ENCODE measurements around the gene TAS1R3. TPM values are rescaled to one million over a fixed set of nuclear protein-coding genes. Genes with fewer than 3 reads are reported as not detected.

The TAS1R3 gene
- total and polyA plus RNA-seq, 12 donors: 0.05 to 0.86 (median 0.56) TPM

DNA sequence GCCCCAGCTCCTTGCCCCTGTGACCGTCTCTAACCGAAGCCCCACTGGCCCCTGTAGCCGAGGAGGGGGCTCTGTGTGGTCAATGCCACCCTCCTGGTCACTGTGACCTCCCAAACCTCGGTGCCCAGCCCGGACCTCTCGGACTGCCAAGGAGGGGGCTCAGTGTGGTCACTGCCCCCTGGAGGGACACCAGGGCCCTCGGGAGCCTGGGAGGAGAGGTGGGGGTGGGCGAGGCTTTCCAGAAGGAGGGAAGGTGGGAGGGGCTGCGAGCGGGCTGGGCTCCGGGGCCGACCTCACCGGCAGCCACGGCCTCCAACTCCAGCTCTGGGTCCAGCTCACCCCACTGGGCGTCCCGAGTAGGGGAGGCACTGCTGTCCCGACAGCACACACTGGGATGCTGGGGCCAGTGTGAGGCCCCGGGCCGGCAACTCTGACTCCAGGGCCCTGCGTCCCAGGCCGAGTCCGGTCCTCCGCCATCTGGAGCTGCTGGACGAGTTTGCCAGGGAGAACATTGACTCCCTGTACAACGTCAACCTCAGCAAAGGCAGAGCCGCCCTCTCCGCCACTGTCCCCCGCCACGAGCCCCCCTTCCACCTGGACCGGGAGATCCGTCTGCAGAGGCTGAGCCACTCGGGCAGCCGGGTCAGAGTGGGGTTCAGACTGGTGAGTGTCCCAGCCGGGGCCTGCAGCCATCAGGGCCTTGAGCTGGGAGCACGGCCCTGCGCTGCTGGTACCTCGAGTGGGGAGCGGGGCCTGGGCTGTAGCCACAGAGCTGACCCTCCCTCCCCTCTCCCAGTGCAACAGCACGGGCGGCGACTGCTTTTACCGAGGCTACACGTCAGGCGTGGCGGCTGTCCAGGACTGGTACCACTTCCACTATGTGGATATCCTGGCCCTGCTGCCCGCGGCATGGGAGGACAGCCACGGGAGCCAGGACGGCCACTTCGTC is 44.5 kb upstream of the TAS1R3 start:
- WGBS, 4 donors: 41 to 64% (median 60%) methylated on average over 9 to 50 of the region's 50 CpGs
- no peaks in the 10 kb centered on the region for H3K9me3 ChIP-seq (replicated peaks in 1 of 3)
- peaks cover under 1 to 8% of the 10 kb centered on the region in 2 donors for H3K4me1 ChIP-seq (replicated peaks in 1 of 2)
- H3K27ac ChIP-seq: no peak overlapping the region
- no peak overlapping the region for H3K4me3 ChIP-seq
- intact Hi-C loops (cut with DNase I): no loop called here
- no peak for TF ChIP-seq POLR2A (IDR thresholded peaks at IDR 0.05)
- TF ChIP-seq, protein P1, sequence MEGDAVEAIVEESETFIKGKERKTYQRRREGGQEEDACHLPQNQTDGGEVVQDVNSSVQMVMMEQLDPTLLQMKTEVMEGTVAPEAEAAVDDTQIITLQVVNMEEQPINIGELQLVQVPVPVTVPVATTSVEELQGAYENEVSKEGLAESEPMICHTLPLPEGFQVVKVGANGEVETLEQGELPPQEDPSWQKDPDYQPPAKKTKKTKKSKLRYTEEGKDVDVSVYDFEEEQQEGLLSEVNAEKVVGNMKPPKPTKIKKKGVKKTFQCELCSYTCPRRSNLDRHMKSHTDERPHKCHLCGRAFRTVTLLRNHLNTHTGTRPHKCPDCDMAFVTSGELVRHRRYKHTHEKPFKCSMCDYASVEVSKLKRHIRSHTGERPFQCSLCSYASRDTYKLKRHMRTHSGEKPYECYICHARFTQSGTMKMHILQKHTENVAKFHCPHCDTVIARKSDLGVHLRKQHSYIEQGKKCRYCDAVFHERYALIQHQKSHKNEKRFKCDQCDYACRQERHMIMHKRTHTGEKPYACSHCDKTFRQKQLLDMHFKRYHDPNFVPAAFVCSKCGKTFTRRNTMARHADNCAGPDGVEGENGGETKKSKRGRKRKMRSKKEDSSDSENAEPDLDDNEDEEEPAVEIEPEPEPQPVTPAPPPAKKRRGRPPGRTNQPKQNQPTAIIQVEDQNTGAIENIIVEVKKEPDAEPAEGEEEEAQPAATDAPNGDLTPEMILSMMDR (IDR thresholded peaks at IDR 0.05): no peak
- H3K36me3 ChIP-seq (replicated peaks in 1 of 2): no peaks in the 10 kb centered on the region
- peaks cover 18% of the 10 kb centered on the region for H3K27me3 ChIP-seq
- DNase-seq: peak in 1 of 7 donors; percentile 5

DNA sequence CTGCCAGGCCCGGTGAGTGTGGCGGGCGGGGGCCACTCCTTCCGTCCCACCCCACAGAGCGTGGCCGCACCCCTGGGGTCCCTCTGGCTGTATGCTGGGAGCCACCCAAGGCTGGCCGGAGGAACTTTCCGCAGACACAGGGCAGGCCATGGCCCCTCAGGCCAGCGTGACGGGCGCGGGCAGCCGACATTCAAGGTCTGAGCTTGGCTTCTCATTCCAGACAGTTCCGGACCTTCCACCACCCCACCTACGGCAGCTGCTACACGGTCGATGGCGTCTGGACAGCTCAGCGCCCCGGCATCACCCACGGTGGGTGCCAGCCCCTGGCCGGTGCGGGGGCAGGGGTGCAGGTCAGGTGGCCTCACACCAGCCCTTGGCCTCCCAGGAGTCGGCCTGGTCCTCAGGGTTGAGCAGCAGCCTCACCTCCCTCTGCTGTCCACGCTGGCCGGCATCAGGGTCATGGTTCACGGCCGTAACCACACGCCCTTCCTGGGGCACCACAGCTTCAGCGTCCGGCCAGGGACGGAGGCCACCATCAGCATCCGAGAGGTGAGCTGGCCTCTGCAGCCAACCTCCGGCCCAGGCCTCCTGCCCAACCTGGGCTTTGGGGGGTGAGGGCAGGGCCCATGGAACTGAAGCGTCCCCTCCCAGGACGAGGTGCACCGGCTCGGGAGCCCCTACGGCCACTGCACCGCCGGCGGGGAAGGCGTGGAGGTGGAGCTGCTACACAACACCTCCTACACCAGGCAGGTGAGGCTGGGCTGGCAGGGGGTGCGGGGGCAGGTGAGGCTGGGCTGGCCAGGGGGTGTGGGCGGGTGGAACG is 43.6 kb upstream of the TAS1R3 start:
- intact Hi-C loops (cut with DNase I): no loop called here
- Histone ChIP-seq H3K4me3 (no peak overlapping the region), H3K36me3 (replicated peaks in 1 of 2) (no peaks in the 10 kb centered on the region), H3K4me1 (replicated peaks in 1 of 2) (no peaks in the 10 kb centered on the region), H3K27ac (no peak overlapping the region), H3K9me3 (replicated peaks in 1 of 3) (no peaks in the 10 kb centered on the region), H3K27me3 (peaks cover 18% of the 10 kb centered on the region)
- 63 to 74% (median 68%) methylated on average over 18 to 46 of the region's 46 CpGs; no CpG with 5 or more reads in 1 of the 4 donors for WGBS, 4 donors
- TF ChIP-seq, protein P1 (IDR thresholded peaks at IDR 0.05): no peak
- no peak for TF ChIP-seq POLR2A (IDR thresholded peaks at IDR 0.05)
- peak in 1 of 7 donors; percentile 6 for DNase-seq

DNA sequence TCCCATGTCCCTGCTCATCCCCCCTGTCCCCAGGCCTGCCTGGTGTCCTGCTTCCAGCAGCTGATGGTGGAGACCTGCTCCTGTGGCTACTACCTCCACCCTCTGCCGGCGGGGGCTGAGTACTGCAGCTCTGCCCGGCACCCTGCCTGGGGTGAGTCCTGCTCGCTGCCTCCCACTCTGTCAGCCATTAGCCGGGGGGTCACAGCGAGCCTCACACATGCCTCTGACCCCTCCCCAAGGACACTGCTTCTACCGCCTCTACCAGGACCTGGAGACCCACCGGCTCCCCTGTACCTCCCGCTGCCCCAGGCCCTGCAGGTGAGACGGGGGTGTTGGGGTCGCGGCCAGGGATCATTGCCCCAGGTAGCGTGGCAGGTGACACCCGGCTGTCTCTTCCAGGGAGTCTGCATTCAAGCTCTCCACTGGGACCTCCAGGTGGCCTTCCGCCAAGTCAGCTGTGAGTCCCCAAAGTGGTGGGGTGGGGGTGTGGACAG is 40.8 kb upstream of the TAS1R3 start:
- WGBS, 4 donors: 48 to 84% (median 69%) methylated on average over 1 to 15 of the region's 15 CpGs
- H3K27me3 ChIP-seq: peaks cover 12% of the 10 kb centered on the region
- H3K4me3 ChIP-seq: no peak overlapping the region
- no peaks in the 10 kb centered on the region for H3K4me1 ChIP-seq (replicated peaks in 1 of 2)
- H3K27ac ChIP-seq: no peak overlapping the region
- H3K9me3 ChIP-seq (replicated peaks in 1 of 3): no peaks in the 10 kb centered on the region
- TF ChIP-seq, protein P1 (IDR thresholded peaks at IDR 0.05): peak; percentile 59 to 82 (median 66)
- TF ChIP-seq POLR2A (IDR thresholded peaks at IDR 0.05): no peak
- intact Hi-C loops (cut with DNase I): loop anchor here (2.0 to 10.0 kb wide), 3 partner anchors 163 to 305 kb away; partner anchors contain the start of gene PERM1 (in 1 of the 2)
- DNase-seq: peak; percentile 65 to 86 (median 83)
- no peaks in the 10 kb centered on the region for H3K36me3 ChIP-seq (replicated peaks in 1 of 2)

All from adrenal gland (tissue), 12 donors.